ENCODE data around the gene EIF4G3.
"Not testable (repeated sequence)": the region's sequence is repeated elsewhere in the genome, so short reads cannot be mapped to it uniquely, and the experiment has no call there.

The EIF4G3 gene

GRCh38 chr1:21099034-21099868, 77.4 kb downstream of the EIF4G3 start:
- DNase-seq, result no peak

DNA sequence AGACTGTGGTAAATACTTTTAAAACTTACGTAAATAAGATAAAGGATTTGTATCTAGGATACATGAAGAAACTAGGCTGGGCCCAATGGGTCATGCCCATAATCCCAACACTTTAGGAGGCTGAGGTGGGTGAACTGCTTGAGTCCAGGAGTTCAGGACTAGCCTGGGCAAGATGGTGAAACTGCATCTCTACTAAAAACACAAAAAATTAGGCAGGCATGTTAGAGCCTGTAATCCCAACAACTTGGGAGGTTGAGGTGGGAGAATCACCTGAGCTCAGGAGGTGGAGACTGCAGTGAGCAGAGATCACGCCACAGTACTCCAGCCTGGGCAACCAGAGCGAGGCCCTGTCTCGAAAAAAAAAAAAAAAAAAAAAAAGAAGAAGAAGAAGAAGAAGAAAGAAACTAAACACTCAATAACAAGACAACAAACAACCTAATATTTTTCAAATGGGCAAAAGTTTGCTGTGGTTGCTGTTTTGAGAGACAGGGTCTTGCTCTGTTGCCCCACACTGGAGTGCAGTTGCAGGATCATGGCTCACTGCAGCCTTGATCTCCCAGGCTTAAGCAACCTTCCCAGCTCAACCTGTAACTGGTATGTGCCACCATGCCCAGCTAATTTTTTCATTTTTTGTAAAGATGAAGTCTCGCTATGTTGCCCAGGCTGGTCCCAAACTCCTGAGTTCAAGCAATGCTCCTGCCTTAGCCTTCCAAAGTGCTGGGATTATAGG, 78.3 kb downstream of the EIF4G3 start:
- no peak for DNase-seq

- DNase-seq, result no peak
Measured at GRCh38 chr1:21097729-21098128, 79.0 kb downstream of the EIF4G3 start.

- no peak for DNase-seq
Measured at GRCh38 chr1:21095976-21096375, 80.7 kb downstream of the EIF4G3 start.

- not testable (repeated sequence) for DNase-seq
Measured at GRCh38 chr1:21094282-21094681, 82.4 kb downstream of the EIF4G3 start.

- DNase-seq, result not testable (repeated sequence)
Measured at GRCh38 chr1:21093271-21093958, 83.3 kb downstream of the EIF4G3 start.

- not testable (repeated sequence) for DNase-seq
Measured at GRCh38 chr1:21092545-21092944, 84.2 kb downstream of the EIF4G3 start.

DNA sequence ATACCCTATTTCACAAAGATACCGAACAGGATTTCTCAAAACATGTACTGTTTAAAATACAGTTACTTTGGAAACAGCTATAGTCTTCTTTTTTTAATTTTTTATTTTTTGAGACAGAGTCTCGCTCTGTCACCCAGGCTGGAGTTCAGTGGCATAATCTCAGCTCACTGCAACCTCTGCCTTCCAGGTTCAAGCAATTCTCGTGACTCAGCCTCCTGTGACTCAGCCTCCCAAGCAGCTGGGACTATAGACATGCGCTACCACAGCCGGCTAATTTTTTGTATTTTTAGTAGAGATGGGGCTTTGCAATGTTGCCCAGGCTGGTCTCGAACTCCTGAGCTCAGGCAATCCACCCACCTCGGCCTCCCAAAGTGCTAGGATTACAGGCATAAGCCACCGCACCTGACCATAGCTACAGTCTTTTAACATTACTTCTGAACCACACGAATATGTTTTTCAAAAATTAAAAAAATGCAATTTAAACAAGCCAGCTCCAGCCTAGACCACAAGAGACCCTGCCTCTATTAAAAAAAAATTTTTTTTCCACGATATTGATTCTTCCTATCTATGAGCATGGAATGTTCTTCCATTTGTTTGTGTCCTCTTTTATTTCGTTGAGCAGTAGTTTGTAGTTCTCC, 85.5 kb downstream of the EIF4G3 start:
- not testable (repeated sequence) for DNase-seq

DNA sequence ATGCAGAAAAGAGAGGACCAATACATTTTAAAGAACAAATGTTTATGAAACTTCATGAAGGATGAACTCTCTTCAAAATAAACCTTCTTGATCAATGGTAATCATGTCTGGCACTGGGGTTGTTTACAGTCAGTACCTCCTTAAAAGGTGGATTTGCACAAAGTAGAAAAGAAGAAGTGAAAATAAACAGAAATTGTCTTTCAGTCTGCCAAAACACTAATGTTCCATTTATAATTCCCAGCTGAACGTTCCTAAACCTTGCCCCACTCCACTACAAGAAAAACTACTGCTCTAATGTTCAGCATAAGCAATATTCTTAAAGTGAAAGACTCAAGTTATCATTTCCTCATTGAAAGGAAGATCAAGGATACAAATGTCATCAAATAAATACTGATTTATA, 86.2 kb downstream of the EIF4G3 start:
- no peak for DNase-seq

DNA sequence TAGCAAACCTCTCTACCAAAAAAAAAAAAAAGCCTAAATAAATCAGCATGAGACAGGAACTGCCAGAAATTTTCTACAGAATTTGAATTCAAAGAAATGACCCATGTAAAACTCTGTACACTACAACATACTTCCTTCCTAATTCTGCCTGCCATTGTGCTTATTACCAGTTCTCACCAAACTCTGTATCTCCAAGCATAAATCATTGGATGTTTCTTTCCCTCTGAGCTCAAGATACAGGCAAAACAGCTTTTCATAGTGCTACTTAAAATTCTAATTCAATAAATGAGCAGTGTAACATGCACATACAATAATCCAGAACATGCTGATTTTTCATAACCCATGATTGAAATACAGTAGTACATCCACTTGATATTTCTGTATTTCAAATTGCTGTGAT, 87.0 kb downstream of the EIF4G3 start:
- no peak for DNase-seq

DNA sequence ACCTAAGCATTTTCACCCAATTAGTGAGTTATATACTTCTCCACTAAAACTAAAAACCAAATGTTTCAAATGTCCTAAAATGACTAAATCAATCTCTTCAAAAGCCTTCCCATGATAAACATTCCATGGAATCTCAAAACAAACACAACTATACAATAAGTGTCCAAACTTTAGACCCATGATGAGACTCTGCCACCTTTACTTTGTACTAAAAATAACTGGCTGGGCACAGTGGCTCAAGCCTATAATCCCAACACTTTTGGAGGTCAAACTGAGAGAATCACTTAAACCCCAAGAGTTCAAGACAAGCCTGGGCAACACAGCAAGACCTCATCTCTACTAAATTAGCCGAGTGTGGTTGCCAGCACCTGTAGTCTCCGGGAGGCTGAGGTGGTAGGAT, 87.4 kb downstream of the EIF4G3 start:
- no peak for DNase-seq

DNA sequence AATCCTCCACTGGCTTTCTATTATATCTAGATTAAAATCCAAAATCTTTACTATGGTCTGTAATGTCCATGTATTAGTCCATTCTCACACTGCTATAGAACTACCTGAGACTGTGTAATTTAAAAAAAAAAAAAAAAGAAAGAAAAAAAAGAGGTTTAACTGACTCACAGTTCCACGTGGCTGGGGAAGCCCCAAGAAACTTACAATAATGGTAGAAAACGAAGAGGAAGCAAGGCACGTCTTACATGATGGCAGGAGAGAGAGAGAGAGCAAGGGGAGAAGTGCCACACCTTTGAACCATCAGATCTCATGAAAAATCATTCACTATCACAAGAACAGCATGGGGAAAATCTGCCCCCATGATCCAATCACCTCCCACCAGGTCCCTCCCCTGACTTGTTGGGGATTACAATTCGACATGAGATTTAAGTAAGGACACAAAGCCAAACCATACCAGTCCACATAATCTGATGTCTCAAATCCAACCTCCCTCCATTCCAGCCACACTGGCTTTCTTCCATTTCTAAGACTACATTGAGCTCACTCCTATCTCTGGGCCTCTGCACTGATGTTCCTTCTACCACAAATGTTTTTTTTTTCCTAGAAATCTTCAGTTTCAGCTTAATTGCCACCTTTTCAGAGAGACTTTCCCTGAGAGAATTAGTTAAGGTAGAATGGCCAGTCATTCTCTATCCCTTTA, 92.4 kb downstream of the EIF4G3 start:
- no peak for DNase-seq

- no peak for DNase-seq
Measured at GRCh38 chr1:21082073-21082472, 94.6 kb downstream of the EIF4G3 start.

GRCh38 chr1:21077085-21077484, 99.6 kb downstream of the EIF4G3 start:
- no peak for DNase-seq

GRCh38 chr1:21072721-21073120, 104.0 kb downstream of the EIF4G3 start:
- DNase-seq, result no peak

DNA sequence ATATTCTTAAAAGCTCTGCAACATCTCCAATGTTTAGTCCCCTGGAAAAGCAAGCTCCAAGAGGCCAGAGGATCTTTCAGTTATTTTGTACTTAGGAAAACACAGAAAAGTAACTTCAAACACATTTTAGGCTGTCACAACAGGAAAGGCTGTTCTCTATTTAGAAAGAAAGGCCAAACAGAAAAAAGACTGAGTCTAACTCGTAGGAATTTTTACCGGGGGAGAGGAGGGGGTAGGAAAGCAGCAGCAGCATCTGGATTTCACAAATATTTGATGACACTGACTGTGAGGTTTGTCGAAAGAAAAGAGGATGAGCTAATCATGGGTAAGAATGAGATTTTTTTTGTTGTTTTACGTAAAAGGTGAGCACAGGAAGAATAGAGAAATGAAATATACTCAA, 107.1 kb downstream of the EIF4G3 start:
- no peak for DNase-seq

- no peak for DNase-seq
Measured at GRCh38 chr1:21068937-21069336, 107.8 kb downstream of the EIF4G3 start.

DNA sequence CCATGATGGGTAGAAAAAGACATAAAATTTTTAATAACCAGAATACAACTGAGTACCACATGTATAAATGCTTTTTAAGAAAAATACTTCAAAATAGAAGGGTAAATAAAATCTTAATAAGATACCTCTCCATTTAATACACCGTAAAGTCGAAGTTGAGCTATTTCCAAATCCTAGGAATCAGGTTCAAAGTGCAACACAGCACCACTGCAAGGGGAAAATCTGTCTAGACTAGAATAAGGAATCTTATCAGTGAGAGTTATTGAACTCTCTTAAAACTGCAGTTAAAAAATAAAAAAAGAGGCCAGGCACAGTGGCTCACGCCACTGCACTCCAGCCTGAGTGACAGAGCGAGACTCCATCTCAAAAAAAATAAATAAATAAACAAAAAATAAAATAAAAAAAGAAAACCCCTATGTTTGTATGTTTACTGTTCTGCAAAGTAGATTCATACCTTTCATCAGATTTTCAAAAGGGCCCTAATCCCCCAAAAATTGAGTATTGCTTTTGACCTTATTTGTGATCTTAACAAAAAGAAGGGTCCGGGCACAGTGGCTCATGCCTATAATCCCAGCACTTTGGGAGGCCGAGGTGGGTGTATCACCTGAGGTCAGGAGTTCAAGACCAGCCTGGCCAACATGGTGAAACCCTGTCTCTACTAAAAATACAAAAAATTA, 109.0 kb downstream of the EIF4G3 start:
- no peak for DNase-seq

DNA sequence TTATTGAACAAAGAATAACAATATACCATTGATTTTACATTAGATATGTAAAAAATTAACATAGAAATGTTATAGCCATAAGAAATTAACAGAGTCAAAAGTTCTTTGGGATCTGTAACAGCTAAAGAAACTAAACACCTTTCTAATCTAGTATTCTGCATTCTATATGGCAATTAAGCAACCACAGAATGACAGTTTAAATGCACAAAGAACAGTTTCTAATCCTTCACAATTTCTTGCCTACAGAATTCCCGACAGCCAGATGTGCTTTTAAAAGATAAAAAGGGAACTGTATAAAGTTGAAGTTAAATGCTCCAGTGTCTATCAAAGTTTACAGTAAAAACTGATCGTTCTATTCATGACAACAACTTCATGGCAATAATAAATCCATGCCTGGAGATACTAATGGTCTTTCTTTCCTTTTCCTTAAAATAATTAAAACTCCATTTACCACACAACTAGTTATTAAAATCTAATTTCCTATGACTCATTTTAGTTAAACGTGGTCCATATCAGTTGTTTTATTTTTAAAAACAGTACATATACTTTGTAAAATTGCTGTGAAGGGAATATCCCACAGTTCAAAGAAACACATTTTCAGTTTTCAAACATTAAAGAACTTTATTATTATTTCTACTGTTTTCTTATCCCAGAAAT, 110.2 kb downstream of the EIF4G3 start:
- DNase-seq, result no peak

DNA sequence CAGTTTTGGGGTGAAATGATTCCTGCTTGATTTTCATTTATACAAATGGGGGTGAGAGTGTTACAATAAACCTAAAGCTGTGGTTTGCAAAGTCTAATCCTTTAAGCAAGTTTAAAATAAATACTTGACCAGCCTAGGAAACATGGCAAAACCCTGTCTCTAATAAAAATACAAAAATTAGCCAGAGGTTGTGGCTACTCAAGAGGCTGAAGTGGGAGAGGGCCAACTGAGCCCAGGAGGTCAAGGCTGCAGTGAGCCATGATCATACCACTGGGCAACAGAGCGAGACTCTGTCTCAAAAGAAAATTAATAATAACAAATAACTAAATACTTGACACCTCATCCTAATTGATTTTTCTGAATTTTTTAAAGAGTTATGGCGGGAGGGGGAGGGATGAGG, 110.8 kb downstream of the EIF4G3 start:
- DNase-seq, result no peak

DNA sequence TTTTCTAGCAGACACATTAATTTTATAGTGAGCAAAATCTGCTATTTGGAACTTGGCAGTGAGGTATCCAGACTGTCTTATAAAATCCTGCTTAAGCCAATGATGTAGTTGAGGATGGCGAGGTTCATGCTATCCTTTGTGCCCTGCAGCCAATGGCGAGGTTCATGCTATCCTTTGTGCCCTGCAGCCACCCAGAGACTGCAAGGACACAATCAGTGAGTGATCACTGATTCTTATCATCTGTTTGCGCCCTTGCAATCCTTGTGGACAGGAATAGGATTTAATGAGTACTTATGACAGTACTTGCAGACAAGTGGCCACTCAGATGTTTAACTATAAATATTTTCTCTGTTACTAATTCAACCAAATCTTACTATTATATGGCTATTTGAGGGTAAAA, 112.6 kb downstream of the EIF4G3 start:
- no peak for DNase-seq
